ENCODE results near the gene B4GALNT1. TPM values are rescaled to one million over a fixed set of nuclear protein-coding genes. Genes with fewer than 3 reads are reported as not detected.
"Not testable (repeated sequence)": the region's sequence is repeated elsewhere in the genome, so short reads cannot be mapped to it uniquely, and the experiment has no call there.

B4GALNT1 gene
- total and polyA plus RNA-seq, 10 of the 15 experiments (the other 5 are each of a cell fraction or from before 2014, with no cell fraction given) = 0.01 to 0.38 (median 0.14) TPM; not detected in 3

DNA sequence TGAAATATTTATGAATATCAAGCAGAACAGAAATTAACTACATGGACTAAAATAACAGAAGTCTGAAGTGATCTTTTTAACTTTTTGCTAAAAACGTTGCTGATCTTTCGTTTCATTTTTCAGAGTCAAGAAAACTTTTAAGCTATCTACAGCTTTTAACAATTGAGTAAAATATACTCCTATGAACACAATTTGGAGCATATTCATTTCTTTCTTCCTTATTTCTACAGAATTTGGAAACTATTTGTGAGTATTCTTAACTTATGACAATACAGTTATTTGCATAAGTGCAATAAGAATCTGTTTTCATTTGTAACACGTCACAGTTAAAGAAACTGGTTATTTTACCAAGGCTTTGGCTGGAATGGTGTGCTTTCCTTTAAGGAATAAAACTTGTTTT is 21.0 kb upstream of the B4GALNT1 start:
- SMC1A ChIA-PET (ENCODE audit: uncharacterized antibody, unreplicated experiment) = no interaction called here
- BruUV-seq (replicated peaks) = no TSS peak
- no peak for ATAC-seq

DNA sequence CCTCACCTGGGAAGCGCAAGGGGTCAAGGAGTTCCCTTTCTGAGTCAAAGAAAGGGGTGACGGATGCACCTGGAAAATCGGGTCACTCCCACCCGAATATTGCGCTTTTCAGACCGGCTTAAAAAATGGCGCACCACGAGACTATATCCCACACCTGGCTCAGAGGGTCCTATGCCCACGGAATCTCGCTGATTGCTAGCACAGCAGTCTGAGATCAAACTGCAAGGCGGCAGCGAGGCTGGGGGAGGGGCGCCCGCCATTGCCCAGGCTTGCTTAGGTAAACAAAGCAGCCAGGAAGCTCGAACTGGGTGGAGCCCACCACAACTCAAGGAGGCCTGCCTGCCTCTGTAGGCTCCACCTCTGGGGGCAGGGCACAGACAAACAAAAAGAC is 13.7 kb upstream of the B4GALNT1 start:
- H3K4me2 ChIP-seq (ENCODE audit: control insufficient read depth, insufficient read depth); CTCF ChIA-PET; H4K20me1 ChIP-seq (ENCODE audit: control insufficient read depth, insufficient read depth); intact Hi-C loops (cut with micrococcal nuclease; ENCODE audit: unreplicated experiment); H3K27me3 ChIP-seq (replicated peaks in 1 of 2; ENCODE audit: control insufficient read depth in 2 of 2, insufficient read depth in 2 of 2, low read length in 1 of 2); FAIRE-seq; H3K4me1 ChIP-seq (ENCODE audit: control insufficient read depth, insufficient read depth, low read length); H3K79me2 ChIP-seq (ENCODE audit: control insufficient read depth, insufficient read depth, low read length); H3K9ac ChIP-seq (ENCODE audit: control insufficient read depth, insufficient read depth, low read length); H3K9me3 ChIP-seq (replicated peaks; ENCODE audit: control insufficient read depth, insufficient read depth, low read length); BruUV-seq (replicated peaks); RAD21 ChIA-PET (ENCODE audit: unreplicated experiment); H3K4me3 ChIP-seq; H3K27ac ChIP-seq (ENCODE audit: control insufficient read depth, insufficient read depth); in situ Hi-C loops (cut with MboI); ATAC-seq; H3K36me3 ChIP-seq (ENCODE audit: control insufficient read depth in 2 of 2, insufficient read depth in 2 of 2, low read length in 1 of 2); DNase-seq (ENCODE audit: low read depth, low spot score); SMC1A ChIA-PET (ENCODE audit: uncharacterized antibody, unreplicated experiment); POLR2A ChIA-PET; H2AFZ ChIP-seq (ENCODE audit: control insufficient read depth, low read depth, low read length): not testable (repeated sequence)
- WGBS (ENCODE audit: insufficient coverage, insufficient replicate concordance, low lambda C conversion rate, missing lambda C conversion rate) = 76% methylated on average over 8 of the region's 15 CpGs

More for the DNA sequence above, 21.0 kb upstream of the B4GALNT1 start:
- no peaks in the 10 kb centered on the region for H3K79me2 ChIP-seq (ENCODE audit: control insufficient read depth, insufficient read depth, low read length)
- no peaks in the 10 kb centered on the region for H3K4me1 ChIP-seq (ENCODE audit: control insufficient read depth, insufficient read depth, low read length)
- RAD21 ChIA-PET (ENCODE audit: unreplicated experiment) = no interaction called here
- CTCF ChIA-PET = no interaction called here
- H3K36me3 ChIP-seq (ENCODE audit: control insufficient read depth in 2 of 2, insufficient read depth in 2 of 2, low read length in 1 of 2) = no peaks in the 10 kb centered on the region
- H4K20me1 ChIP-seq (ENCODE audit: control insufficient read depth, insufficient read depth) = no peaks in the 10 kb centered on the region
- POLR2A ChIA-PET = no interaction called here
- no peak overlapping the region for H3K4me2 ChIP-seq (ENCODE audit: control insufficient read depth, insufficient read depth)
- intact Hi-C loops (cut with micrococcal nuclease; ENCODE audit: unreplicated experiment) = no loop called here
- DNase-seq (ENCODE audit: low read depth, low spot score) (no peak), FAIRE-seq (no peak)
- H3K9me3 ChIP-seq (replicated peaks; ENCODE audit: control insufficient read depth, insufficient read depth, low read length) = no peaks in the 10 kb centered on the region; the same call in 2 of the 3 replicates
- H2AFZ ChIP-seq (ENCODE audit: control insufficient read depth, low read depth, low read length) = no peak overlapping the region
- H3K9ac ChIP-seq (ENCODE audit: control insufficient read depth, insufficient read depth, low read length) = no peak overlapping the region
- 35% methylated on average over 3 of the region's 3 CpGs for WGBS (ENCODE audit: insufficient coverage, insufficient replicate concordance, low lambda C conversion rate, missing lambda C conversion rate)
- no peak overlapping the region for H3K27ac ChIP-seq (ENCODE audit: control insufficient read depth, insufficient read depth)
- H3K4me3 ChIP-seq = no peak overlapping the region
- in situ Hi-C loops (cut with MboI) = no loop called here
- H3K27me3 ChIP-seq (replicated peaks in 1 of 2; ENCODE audit: control insufficient read depth in 2 of 2, insufficient read depth in 2 of 2, low read length in 1 of 2) = no peaks in the 10 kb centered on the region
- TF ChIP-seq HDAC2 (IDR thresholded peaks at IDR 0.05) = no peak
- TF ChIP-seq KLF5 (IDR thresholded peaks at IDR 0.05; ENCODE audit: partially characterized antibody) = no peak
- TF ChIP-seq, protein P1, sequence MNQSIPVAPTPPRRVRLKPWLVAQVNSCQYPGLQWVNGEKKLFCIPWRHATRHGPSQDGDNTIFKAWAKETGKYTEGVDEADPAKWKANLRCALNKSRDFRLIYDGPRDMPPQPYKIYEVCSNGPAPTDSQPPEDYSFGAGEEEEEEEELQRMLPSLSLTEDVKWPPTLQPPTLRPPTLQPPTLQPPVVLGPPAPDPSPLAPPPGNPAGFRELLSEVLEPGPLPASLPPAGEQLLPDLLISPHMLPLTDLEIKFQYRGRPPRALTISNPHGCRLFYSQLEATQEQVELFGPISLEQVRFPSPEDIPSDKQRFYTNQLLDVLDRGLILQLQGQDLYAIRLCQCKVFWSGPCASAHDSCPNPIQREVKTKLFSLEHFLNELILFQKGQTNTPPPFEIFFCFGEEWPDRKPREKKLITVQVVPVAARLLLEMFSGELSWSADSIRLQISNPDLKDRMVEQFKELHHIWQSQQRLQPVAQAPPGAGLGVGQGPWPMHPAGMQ (IDR thresholded peaks at IDR 0.05; ENCODE audit: borderline replicate concordance) = no peak
- TF ChIP-seq SP1 (IDR thresholded peaks at IDR 0.05; ENCODE audit: low read depth, low read length) = no peak
- TF ChIP-seq HDGF (IDR thresholded peaks at IDR 0.05) = no peak

DNA sequence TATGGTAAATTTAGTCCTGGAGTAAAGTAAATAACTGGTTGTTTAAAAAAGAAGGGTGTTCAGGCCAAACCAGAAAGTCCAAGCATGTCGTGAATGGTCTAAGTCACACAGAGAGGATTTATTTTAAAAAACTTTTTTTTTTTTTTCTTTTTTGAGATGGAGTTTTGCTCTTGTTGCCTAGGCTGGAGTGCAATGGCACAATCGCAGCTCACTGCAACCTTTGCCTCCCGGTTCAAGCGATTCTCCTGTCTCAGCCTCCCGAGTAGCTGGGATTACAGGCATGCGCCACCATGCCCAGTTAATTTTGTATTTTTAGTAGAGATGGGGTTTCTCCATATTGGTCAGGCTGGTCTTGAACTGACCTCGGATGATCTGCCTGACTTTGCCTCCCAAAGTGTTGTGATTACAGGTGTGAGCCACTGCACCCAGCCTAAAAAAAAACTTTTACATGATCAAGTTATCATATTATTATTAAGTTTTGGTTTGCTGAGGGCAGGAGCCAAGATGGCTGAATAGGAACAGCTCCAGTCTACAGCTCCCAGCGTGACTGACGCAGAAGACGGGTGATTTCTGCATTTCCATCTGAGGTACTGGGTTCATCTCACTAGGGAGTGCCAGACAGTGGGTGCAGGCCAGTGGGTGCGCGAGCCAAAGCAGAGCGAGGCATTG is 13.1 kb upstream of the B4GALNT1 start:
- H3K9me3 ChIP-seq (replicated peaks; ENCODE audit: control insufficient read depth, insufficient read depth, low read length); H2AFZ ChIP-seq (ENCODE audit: control insufficient read depth, low read depth, low read length); H3K27ac ChIP-seq (ENCODE audit: control insufficient read depth, insufficient read depth); DNase-seq (ENCODE audit: low read depth, low spot score); H3K4me1 ChIP-seq (ENCODE audit: control insufficient read depth, insufficient read depth, low read length); H3K27me3 ChIP-seq (replicated peaks in 1 of 2; ENCODE audit: control insufficient read depth in 2 of 2, insufficient read depth in 2 of 2, low read length in 1 of 2); H3K4me2 ChIP-seq (ENCODE audit: control insufficient read depth, insufficient read depth); in situ Hi-C loops (cut with MboI); H3K9ac ChIP-seq (ENCODE audit: control insufficient read depth, insufficient read depth, low read length); POLR2A ChIA-PET; H4K20me1 ChIP-seq (ENCODE audit: control insufficient read depth, insufficient read depth); BruUV-seq (replicated peaks); RAD21 ChIA-PET (ENCODE audit: unreplicated experiment); ATAC-seq; FAIRE-seq; H3K4me3 ChIP-seq; CTCF ChIA-PET; H3K79me2 ChIP-seq (ENCODE audit: control insufficient read depth, insufficient read depth, low read length); H3K36me3 ChIP-seq (ENCODE audit: control insufficient read depth in 2 of 2, insufficient read depth in 2 of 2, low read length in 1 of 2); intact Hi-C loops (cut with micrococcal nuclease; ENCODE audit: unreplicated experiment): not testable (repeated sequence)
- 80% methylated on average over 12 of the region's 13 CpGs for WGBS (ENCODE audit: insufficient coverage, insufficient replicate concordance, low lambda C conversion rate, missing lambda C conversion rate)
- SMC1A ChIA-PET (ENCODE audit: uncharacterized antibody, unreplicated experiment) = interaction anchor here (1.5 kb wide), 1 partner anchor 10 kb away, joined by 4 read pairs; no protein-coding TSS in a partner anchor
